Skeletal muscle satellite cell (primary cell): ENCODE data around the gene SEC62.
A peak's percentile ranks its signal among the peaks of the same experiment; 100 is the strongest.

ENCODE experiments used
- H3K27me3 ChIP-seq: 2 replicates; pipeline ENCODE4 v1.7.0; 2013; ENCODE audit warnings: low read length; ENCODE audit not compliant: control insufficient read depth, insufficient read depth
- H3K36me3 ChIP-seq: 2 replicates; pipeline ENCODE4 v1.7.0; 2013; ENCODE audit warnings: mild to moderate bottlenecking, control low read depth, low read length; ENCODE audit not compliant: insufficient read depth
- H3K4me1 ChIP-seq: 2 replicates; pipeline ENCODE4 v1.7.0; 2013; ENCODE audit warnings: low read length; ENCODE audit not compliant: control insufficient read depth, insufficient read depth
- H3K4me2 ChIP-seq: 2 replicates; pipeline ENCODE4 v1.7.0; 2013; ENCODE audit warnings: mild to moderate bottlenecking, low read length
- H3K4me3 ChIP-seq: 2 replicates; pipeline ENCODE4 v1.7.0; 2013; ENCODE audit warnings: low read length
- H3K9ac ChIP-seq: 2 replicates; pipeline ENCODE4 v1.7.0; 2013; ENCODE audit warnings: mild to moderate bottlenecking, low read depth, low read length, moderate library complexity
- H3K9me3 ChIP-seq: replicated peaks from 2 replicates; pipeline ENCODE4 v1.7.0; 2013; ENCODE audit warnings: mild to moderate bottlenecking, control low read depth, low read length

SEC62 gene

GRCh38 chr3:169969174-169970095 is 2.8 kb downstream of the SEC62 start:
- H3K9ac ChIP-seq, result no peak overlapping the region
- H3K27me3 ChIP-seq, result no peaks in the 10 kb centered on the region
- H3K9me3 ChIP-seq, result no peaks in the 10 kb centered on the region
- peak overlapping the region; percentile 80 for H3K4me2 ChIP-seq
- peaks cover 10% of the 10 kb centered on the region for H3K36me3 ChIP-seq
- H3K4me3 ChIP-seq, result no peak overlapping the region
- peaks cover 23% of the 10 kb centered on the region for H3K4me1 ChIP-seq

- no peak overlapping the region for H3K4me2 ChIP-seq
- H3K4me3 ChIP-seq, result no peak overlapping the region
- H3K27me3 ChIP-seq, result no peaks in the 10 kb centered on the region
- H3K9ac ChIP-seq, result no peak overlapping the region
- no peaks in the 10 kb centered on the region for H3K9me3 ChIP-seq
- peaks cover 17% of the 10 kb centered on the region for H3K36me3 ChIP-seq
- H3K4me1 ChIP-seq, result peaks cover 23% of the 10 kb centered on the region
Measured at GRCh38 chr3:169970847-169971246, 4.2 kb downstream of the SEC62 start.

DNA sequence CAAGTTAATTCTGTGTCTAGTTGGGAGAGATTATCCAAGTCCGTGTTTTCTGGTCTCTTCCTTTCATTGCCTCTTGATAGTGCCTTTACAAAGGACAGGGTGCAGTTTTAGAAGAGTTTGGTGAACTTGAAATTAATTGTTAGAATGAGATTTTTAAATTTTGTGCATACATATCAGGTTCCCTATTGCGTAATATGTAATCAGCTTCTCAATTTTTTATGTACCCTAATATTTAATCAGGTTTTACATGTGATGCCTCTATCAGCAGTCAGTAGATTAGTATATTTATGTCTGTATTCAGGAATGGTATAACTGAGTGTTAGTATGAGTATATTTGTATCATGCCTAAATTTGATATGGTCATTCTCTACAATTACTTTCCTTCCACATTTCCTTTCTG is 4.9 kb downstream of the SEC62 start:
- H3K9ac ChIP-seq, result no peak overlapping the region
- no peaks in the 10 kb centered on the region for H3K27me3 ChIP-seq
- peaks cover 21% of the 10 kb centered on the region for H3K36me3 ChIP-seq
- H3K4me2 ChIP-seq, result no peak overlapping the region
- H3K4me3 ChIP-seq, result no peak overlapping the region
- peaks cover 18% of the 10 kb centered on the region for H3K4me1 ChIP-seq
- no peaks in the 10 kb centered on the region for H3K9me3 ChIP-seq

GRCh38 chr3:169980055-169980454 is 13.4 kb downstream of the SEC62 start:
- no peak overlapping the region for H3K4me3 ChIP-seq
- H3K36me3 ChIP-seq, result peaks cover 70% of the 10 kb centered on the region
- no peaks in the 10 kb centered on the region for H3K27me3 ChIP-seq
- H3K4me1 ChIP-seq, result peaks cover 4% of the 10 kb centered on the region
- H3K4me2 ChIP-seq, result no peak overlapping the region
- H3K9ac ChIP-seq, result no peak overlapping the region
- no peaks in the 10 kb centered on the region for H3K9me3 ChIP-seq

GRCh38 chr3:169984292-169984691 is 17.7 kb downstream of the SEC62 start:
- H3K36me3 ChIP-seq, result peaks cover 83% of the 10 kb centered on the region
- H3K9ac ChIP-seq, result no peak overlapping the region
- H3K27me3 ChIP-seq, result no peaks in the 10 kb centered on the region
- H3K9me3 ChIP-seq, result no peaks in the 10 kb centered on the region
- H3K4me2 ChIP-seq, result no peak overlapping the region
- H3K4me1 ChIP-seq, result peaks cover 4% of the 10 kb centered on the region
- H3K4me3 ChIP-seq, result no peak overlapping the region

GRCh38 chr3:169990431-169990830 is 23.8 kb downstream of the SEC62 start:
- no peaks in the 10 kb centered on the region for H3K4me1 ChIP-seq
- H3K4me3 ChIP-seq, result no peak overlapping the region
- H3K9me3 ChIP-seq, result no peaks in the 10 kb centered on the region
- H3K4me2 ChIP-seq, result no peak overlapping the region
- peaks cover 69% of the 10 kb centered on the region for H3K36me3 ChIP-seq
- no peaks in the 10 kb centered on the region for H3K27me3 ChIP-seq
- H3K9ac ChIP-seq, result no peak overlapping the region

- Histone ChIP-seq H3K27me3 (no peaks in the 10 kb centered on the region), H3K9me3 (no peaks in the 10 kb centered on the region), H3K4me3 (no peak overlapping the region), H3K9ac (no peak overlapping the region), H3K36me3 (peaks cover 61% of the 10 kb centered on the region), H3K4me2 (no peak overlapping the region), H3K4me1 (no peaks in the 10 kb centered on the region)
Measured at GRCh38 chr3:169992156-169992555, 25.5 kb downstream of the SEC62 start.

DNA sequence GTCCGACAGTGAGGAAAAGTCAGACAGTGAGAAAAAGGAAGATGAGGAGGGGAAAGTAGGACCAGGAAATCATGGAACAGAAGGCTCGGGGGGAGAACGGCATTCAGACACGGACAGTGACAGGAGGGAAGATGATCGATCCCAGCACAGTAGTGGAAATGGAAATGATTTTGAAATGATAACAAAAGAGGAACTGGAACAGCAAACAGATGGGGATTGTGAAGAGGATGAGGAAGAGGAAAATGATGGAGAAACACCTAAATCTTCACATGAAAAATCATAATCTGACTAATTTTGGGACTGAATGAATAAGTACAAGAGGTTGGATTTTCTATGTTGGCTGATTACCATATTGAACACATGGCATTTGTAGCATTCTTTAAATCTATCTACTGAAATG is 26.2 kb downstream of the SEC62 start:
- H3K4me3 ChIP-seq, result no peak overlapping the region
- no peak overlapping the region for H3K4me2 ChIP-seq
- H3K9me3 ChIP-seq, result no peaks in the 10 kb centered on the region
- H3K36me3 ChIP-seq, result peaks cover 55% of the 10 kb centered on the region
- H3K4me1 ChIP-seq, result no peaks in the 10 kb centered on the region
- H3K9ac ChIP-seq, result no peak overlapping the region
- H3K27me3 ChIP-seq, result no peaks in the 10 kb centered on the region

GRCh38 chr3:169993761-169994160 is 27.2 kb downstream of the SEC62 start:
- peaks cover 3% of the 10 kb centered on the region for H3K4me1 ChIP-seq

DNA sequence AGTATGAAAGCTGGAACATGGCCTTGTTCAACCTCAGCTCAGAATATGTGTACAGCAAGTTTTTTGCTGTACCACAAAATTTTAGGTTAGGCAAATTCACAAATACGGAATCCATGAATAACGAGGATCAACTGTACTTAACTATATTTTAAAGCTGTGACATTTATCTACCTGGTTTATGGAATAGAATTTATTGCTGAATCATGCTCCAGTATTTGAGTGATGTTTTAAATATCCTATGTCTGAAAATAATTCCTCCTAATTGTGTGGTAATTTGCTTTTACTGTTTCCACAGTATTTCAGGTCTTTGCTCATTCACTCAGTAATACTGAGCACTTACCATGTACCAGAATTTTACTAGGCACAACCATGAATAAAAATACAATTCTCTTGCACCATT is 29.5 kb downstream of the SEC62 start:
- H3K36me3 ChIP-seq, result peaks cover 32% of the 10 kb centered on the region
- no peak overlapping the region for H3K9ac ChIP-seq
- peaks cover 3% of the 10 kb centered on the region for H3K4me1 ChIP-seq

More at GRCh38 chr3:169993761-169994160, 27.2 kb downstream of the SEC62 start:
- Histone ChIP-seq H3K9me3 (no peaks in the 10 kb centered on the region), H3K4me3 (no peak overlapping the region), H3K4me2 (no peak overlapping the region), H3K36me3 (peaks cover 45% of the 10 kb centered on the region), H3K9ac (no peak overlapping the region), H3K27me3 (no peaks in the 10 kb centered on the region)

GRCh38 chr3:169998668-169999131 is 32.1 kb downstream of the SEC62 start:
- H3K4me1 ChIP-seq, result peaks cover 3% of the 10 kb centered on the region
- H3K4me3 ChIP-seq, result no peak overlapping the region
- H3K27me3 ChIP-seq, result no peaks in the 10 kb centered on the region
- H3K9ac ChIP-seq, result no peak overlapping the region
- peaks cover 14% of the 10 kb centered on the region for H3K36me3 ChIP-seq
- H3K4me2 ChIP-seq, result no peak overlapping the region
- no peaks in the 10 kb centered on the region for H3K9me3 ChIP-seq

More for the DNA sequence above, 29.5 kb downstream of the SEC62 start:
- Histone ChIP-seq H3K9me3 (no peaks in the 10 kb centered on the region), H3K4me2 (no peak overlapping the region), H3K27me3 (no peaks in the 10 kb centered on the region), H3K4me3 (no peak overlapping the region)

DNA sequence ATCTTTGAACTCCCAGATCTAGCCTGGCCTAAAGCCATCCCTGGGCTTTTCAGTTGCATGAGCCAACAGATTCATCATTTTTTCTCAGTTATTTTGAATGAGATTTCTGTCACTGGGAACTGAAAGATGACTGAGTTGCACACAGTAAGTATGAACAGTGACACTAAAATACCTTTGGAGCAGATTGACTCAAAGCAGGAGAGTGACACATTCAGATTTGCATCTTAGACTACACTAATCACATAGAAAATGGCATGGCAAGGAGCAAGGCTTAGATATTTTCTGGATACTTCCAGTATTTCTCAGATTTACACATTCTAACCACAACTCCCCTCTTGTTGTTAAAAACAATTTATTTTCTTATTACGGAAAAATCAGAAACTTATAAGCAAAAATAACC is 32.8 kb downstream of the SEC62 start:
- Histone ChIP-seq H3K4me1 (peaks cover 3% of the 10 kb centered on the region), H3K4me2 (no peak overlapping the region), H3K9me3 (no peaks in the 10 kb centered on the region), H3K27me3 (no peaks in the 10 kb centered on the region), H3K9ac (no peak overlapping the region), H3K4me3 (no peak overlapping the region), H3K36me3 (peaks cover 9% of the 10 kb centered on the region)
